Endothelial cell of umbilical vein (primary cell): ENCODE data around the gene CHAC2. TPM values are rescaled to one million over a fixed set of nuclear protein-coding genes. Genes with fewer than 3 reads are reported as not detected.

Experiments used
- BruUV-seq: library from RNA; stranded (reverse); fragments of 400-500 nt; replicated peaks from 2 replicates; lab custom pipeline; 2021; lab: Mats Ljungman, UMichigan
- CTCF ChIA-PET: fragments of 300-600, 350-600 bp; sonication (Branson Sonifier 250); formaldehyde crosslinking; loops from one replicate; lab custom pipeline; 2021; ENCODE audit warnings: antibody characterized with exemption, inconsistent platforms; lab: Charles Lee
- POLR2A ChIA-PET: fragments of 300-600, 350-600 bp; sonication (Branson Sonifier 250); formaldehyde crosslinking; loops from one replicate; lab custom pipeline; 2021; ENCODE audit warnings: antibody characterized with exemption, inconsistent platforms; lab: Charles Lee
- DNase-seq: peaks from one replicate; pipeline ENCODE4 v3.0.0-alpha.2; 2011; ENCODE audit warnings: low read depth, low spot score
- FAIRE-seq: peaks from 2 replicates; lab custom pipeline; 2011; peaks lifted over from hg19 to GRCh38; lab: Jason Lieb, UNC
- H2AFZ ChIP-seq: 2 replicates; pipeline ENCODE4 v1.6.0; 2012; ENCODE audit warnings: low read depth, low read length, control low read depth, inconsistent platforms
- H3K27ac ChIP-seq: 2 replicates; pipeline ENCODE4 v1.5.1; 2011; ENCODE audit warnings: low read depth, mild to moderate bottlenecking, control low read depth, low read length, moderate library complexity; ENCODE audit not compliant: insufficient read depth
- H3K27me3 ChIP-seq, 2 experiments: 2 replicates each; pipeline versions ENCODE4 v1.6.0 to v1.6.1; 2011; ENCODE audit warnings: low read length in 2 of 2, mixed read lengths in 1 of 2; ENCODE audit not compliant: control insufficient read depth in 2 of 2, insufficient read depth in 2 of 2
- H3K36me3 ChIP-seq, 2 experiments: 2 replicates in 1 of 2; 3 replicates in 1 of 2; pipeline ENCODE4 v1.5.1; 2011; ENCODE audit warnings: low read length in 2 of 2, mild to moderate bottlenecking in 1 of 2, moderate library complexity in 1 of 2; ENCODE audit not compliant: control insufficient read depth in 2 of 2, insufficient read depth in 2 of 2; ENCODE audit errors: extremely low read depth in 1 of 2
- H3K4me1 ChIP-seq: 3 replicates; pipeline ENCODE4 v1.5.1; 2011; ENCODE audit warnings: mild to moderate bottlenecking, low read length; ENCODE audit not compliant: control insufficient read depth, insufficient read depth; ENCODE audit errors: extremely low read depth
- H3K4me2 ChIP-seq: 2 replicates; pipeline ENCODE4 v1.6.1; 2011; ENCODE audit warnings: low read length, control low read depth, mixed read lengths; ENCODE audit not compliant: insufficient read depth
- H3K4me3 ChIP-seq, 3 experiments: fragments of 200-600 bp in 1 of 3; sonication (generic), shearing (Covaris generic) in 1 of 3; replicated peaks in 1 of 3; 2 replicates each; pipeline ENCODE4 v1.5.1; 2011 to 2016; ENCODE audit warnings: control low read depth in 3 of 3, low read length in 3 of 3, mild to moderate bottlenecking in 2 of 3, inconsistent platforms in 1 of 3, low read depth in 1 of 3, moderate library complexity in 1 of 3; ENCODE audit not compliant: insufficient read depth in 1 of 3
- H3K79me2 ChIP-seq: 2 replicates; pipeline ENCODE4 v1.6.0; 2012; ENCODE audit warnings: low read length, inconsistent platforms; ENCODE audit not compliant: control insufficient read depth, insufficient read depth
- H3K9ac ChIP-seq: replicated peaks from 2 replicates; pipeline ENCODE3; 2011; ENCODE audit warnings: low read length, control low read depth; ENCODE audit not compliant: insufficient read depth; ENCODE audit errors: extremely low read depth
- H3K9me1 ChIP-seq: replicated peaks from 3 replicates; pipeline ENCODE4 v1.6.0; 2011; ENCODE audit warnings: mild to moderate bottlenecking, low read length; ENCODE audit not compliant: control insufficient read depth, insufficient read depth; ENCODE audit errors: extremely low read depth
- H3K9me3 ChIP-seq: replicated peaks from 2 replicates; pipeline ENCODE4 v1.5.1; 2012; ENCODE audit warnings: low read length, inconsistent platforms; ENCODE audit not compliant: control insufficient read depth, insufficient read depth
- H4K20me1 ChIP-seq: replicated peaks from 2 replicates; pipeline ENCODE3; 2011; ENCODE audit warnings: mild to moderate bottlenecking, low read length; ENCODE audit not compliant: control insufficient read depth, insufficient read depth; ENCODE audit errors: extremely low read depth
- EZH2 ChIP-seq: IDR thresholded peaks from 2 replicates; pipeline ENCODE4 v1.6.1; 2012; ENCODE audit warnings: borderline replicate concordance, low read depth, mild to moderate bottlenecking, moderate library complexity, low read length, inconsistent platforms; ENCODE audit not compliant: severe bottlenecking
- FOS ChIP-seq: IDR thresholded peaks from 2 replicates; pipeline ENCODE4 v1.6.1; 2011; ENCODE audit warnings: mild to moderate bottlenecking, low read length, moderate library complexity, borderline replicate concordance; ENCODE audit not compliant: insufficient read depth
- GATA2 ChIP-seq: IDR thresholded peaks from 2 replicates; pipeline ENCODE4 v1.7.0; 2011; ENCODE audit warnings: low read depth, mild to moderate bottlenecking, moderate library complexity, mixed read lengths, low read length; ENCODE audit not compliant: insufficient read length, insufficient read depth
- JUN ChIP-seq: IDR thresholded peaks from 2 replicates; pipeline ENCODE4 v1.6.1; 2011; ENCODE audit warnings: borderline replicate concordance, low read depth; ENCODE audit not compliant: insufficient read length, insufficient read depth
- MAX ChIP-seq: IDR thresholded peaks from 2 replicates; pipeline ENCODE4 v1.6.1; 2011; ENCODE audit not compliant: insufficient read depth, insufficient read length
- MYC ChIP-seq: IDR thresholded peaks from one replicate; pipeline ENCODE4 v1.6.1; 2011; ENCODE audit warnings: mild to moderate bottlenecking, low read depth, low read length
- POLR2A ChIP-seq: IDR thresholded peaks from 2 replicates; pipeline ENCODE4 v1.6.1; 2012; ENCODE audit warnings: low read depth, mild to moderate bottlenecking, control low read depth, low read length
- POLR2AphosphoS5 ChIP-seq: IDR thresholded peaks from 2 replicates; pipeline ENCODE4 v1.6.1; 2012; ENCODE audit warnings: low read depth, mild to moderate bottlenecking, control low read depth, low read length, moderate library complexity; ENCODE audit not compliant: insufficient read depth
- dilution Hi-C: fragments of 300-500 bp; cut with MboI; formaldehyde crosslinking; loops from one replicate; pipeline ENCODE4 v1.15.0; 2019; ENCODE audit warnings: low sequenced_read_pairs; ENCODE audit not compliant: extremely low pct_ligation_motif_present
- intact Hi-C: fragments of 100-400 bp; cut with micrococcal nuclease; formaldehyde crosslinking; loops from one replicate; pipeline ENCODE4 v1.10.0; 2022
- polyA plus RNA-seq, 4 experiments: library from polyadenylated mRNA; depleted of rRNA in 3 of 4; stranded (reverse) in 3 of 4; unstranded in 1 of 4; fragments of >200 nt; gene quantifications; 2 replicates each; pipeline versions ENCODE4 v1.2.1 to v1.2.3, GENCODE V29; 2011 to 2012; ENCODE audit warnings: missing spikeins in 1 of 4
- total RNA-seq: library from RNA; stranded (reverse); gene quantifications from 2 replicates; pipeline ENCODE4 v1.2.3, GENCODE V29; 2021
- TF ChIP-seq, protein P1 (sequence below), 2 donors: IDR thresholded peaks; 1 replicate in 1 of 2; 2 replicates in 1 of 2; pipeline ENCODE4 v1.5.1; 2011; ENCODE audit warnings: low read length in 2 of 2, mild to moderate bottlenecking in 2 of 2, moderate library complexity in 2 of 2, control low read depth in 1 of 2, inconsistent platforms in 1 of 2, low read depth in 1 of 2; ENCODE audit not compliant: insufficient read depth in 1 of 2; ENCODE audit errors: extremely low read depth in 1 of 2

The CHAC2 gene
- total and polyA plus RNA-seq, 2 donors (not counting 3 experiments of a cell fraction or from before 2014, with no cell fraction given), result 3.4 to 8.3 TPM

- Histone ChIP-seq H3K4me1 (no peaks in the 10 kb centered on the region), H3K27ac (no peak overlapping the region), H3K4me3 (no peak overlapping the region), H3K9me1 (no peaks in the 10 kb centered on the region), H4K20me1 (no peaks in the 10 kb centered on the region), H3K36me3 (peaks cover 7% of the 10 kb centered on the region in 2 experiments), H3K9me3 (no peaks in the 10 kb centered on the region), H3K9ac (no peak overlapping the region), H3K79me2 (no peaks in the 10 kb centered on the region), H3K4me2 (no peak overlapping the region), H3K27me3 (no peaks in the 10 kb centered on the region), H2AFZ (no peak overlapping the region)
- intact Hi-C loops, result no loop called here
- no peak for DNase-seq
- ChIA-PET POLR2A (no interaction called here), CTCF (no interaction called here)
- TF ChIP-seq JUN (no peak), POLR2A (no peak), EZH2 (no peak), MYC (no peak), GATA2 (no peak), POLR2AphosphoS5 (no peak), MAX (no peak), FOS (no peak)
- TF ChIP-seq, protein P1, sequence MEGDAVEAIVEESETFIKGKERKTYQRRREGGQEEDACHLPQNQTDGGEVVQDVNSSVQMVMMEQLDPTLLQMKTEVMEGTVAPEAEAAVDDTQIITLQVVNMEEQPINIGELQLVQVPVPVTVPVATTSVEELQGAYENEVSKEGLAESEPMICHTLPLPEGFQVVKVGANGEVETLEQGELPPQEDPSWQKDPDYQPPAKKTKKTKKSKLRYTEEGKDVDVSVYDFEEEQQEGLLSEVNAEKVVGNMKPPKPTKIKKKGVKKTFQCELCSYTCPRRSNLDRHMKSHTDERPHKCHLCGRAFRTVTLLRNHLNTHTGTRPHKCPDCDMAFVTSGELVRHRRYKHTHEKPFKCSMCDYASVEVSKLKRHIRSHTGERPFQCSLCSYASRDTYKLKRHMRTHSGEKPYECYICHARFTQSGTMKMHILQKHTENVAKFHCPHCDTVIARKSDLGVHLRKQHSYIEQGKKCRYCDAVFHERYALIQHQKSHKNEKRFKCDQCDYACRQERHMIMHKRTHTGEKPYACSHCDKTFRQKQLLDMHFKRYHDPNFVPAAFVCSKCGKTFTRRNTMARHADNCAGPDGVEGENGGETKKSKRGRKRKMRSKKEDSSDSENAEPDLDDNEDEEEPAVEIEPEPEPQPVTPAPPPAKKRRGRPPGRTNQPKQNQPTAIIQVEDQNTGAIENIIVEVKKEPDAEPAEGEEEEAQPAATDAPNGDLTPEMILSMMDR (IDR thresholded peaks at IDR 0.05; ENCODE audit: extremely low read depth in 1 of 2, insufficient read depth in 1 of 2, low read depth in 1 of 2, low read length in 2 of 2), result no peak
- BruUV-seq, result no TSS peak
- FAIRE-seq, result no peak
- dilution Hi-C loops, result no loop called here
Measured at GRCh38 chr2:53819634-53820033, 52.0 kb downstream of the CHAC2 start.
